PC-9 (cell line): ENCODE data around the gene GGTLC1. TPM values are rescaled to one million over a fixed set of nuclear protein-coding genes. Genes with fewer than 3 reads are reported as not detected.

Experiments used
- BruUV-seq: library from RNA; stranded (reverse); fragments of 400-500 nt; replicated peaks from 2 replicates; lab custom pipeline; 2021; lab: Mats Ljungman, UMichigan
- CTCF ChIA-PET: fragments of 300-600 bp; sonication (Branson Sonifier 250); formaldehyde crosslinking; loops from one replicate; lab custom pipeline; 2022; ENCODE audit warnings: antibody characterized with exemption; lab: Charles Lee
- POLR2A ChIA-PET: fragments of 300-600 bp; sonication (Branson Sonifier 250); formaldehyde crosslinking; loops from one replicate; lab custom pipeline; 2022; ENCODE audit warnings: antibody characterized with exemption; ENCODE audit not compliant: unreplicated experiment; lab: Charles Lee
- DNase-seq, 2 experiments: peaks; one replicate each; pipeline versions ENCODE4 v3.0.0 to v3.0.0-alpha.2; 2015 to 2022; ENCODE audit warnings: mixed read lengths in 1 of 2
- H2AFZ ChIP-seq: fragments of 200-600 bp; sonication (generic); 2 replicates; pipeline ENCODE4 v1.8.1; 2017; ENCODE audit warnings: antibody characterized with exemption
- H3F3A ChIP-seq: fragments of 200-600 bp; sonication (generic); 2 replicates; pipeline ENCODE4 v1.8.1; 2017; ENCODE audit warnings: antibody characterized with exemption, mild to moderate bottlenecking, low read depth; ENCODE audit not compliant: insufficient read depth
- H3K27ac ChIP-seq: fragments of 200-600 bp; sonication (generic); 2 replicates; pipeline ENCODE4 v1.6.1; 2016; ENCODE audit warnings: mixed run types
- H3K27me3 ChIP-seq: fragments of 200-600 bp; sonication (generic); 2 replicates; pipeline ENCODE4 v1.6.1; 2016; ENCODE audit warnings: low read depth, mixed run types; ENCODE audit not compliant: insufficient read depth
- H3K36me3 ChIP-seq: fragments of 200-600 bp; sonication (generic); 2 replicates; pipeline ENCODE4 v1.6.1; 2016; ENCODE audit warnings: low read depth, mixed run types
- H3K4me1 ChIP-seq: fragments of 200-600 bp; sonication (generic); replicated peaks from 2 replicates; pipeline ENCODE4 v1.6.1; 2016; ENCODE audit warnings: mixed run types; ENCODE audit not compliant: insufficient read depth
- H3K4me2 ChIP-seq: fragments of 200-600 bp; sonication (generic); 2 replicates; pipeline ENCODE4 v1.6.1; 2017; ENCODE audit warnings: mixed run types
- H3K4me3 ChIP-seq: fragments of 200-600 bp; sonication (generic); 2 replicates; pipeline ENCODE4 v1.6.1; 2016; ENCODE audit warnings: mixed run types
- H3K79me2 ChIP-seq: fragments of 200-600 bp; sonication (generic); 2 replicates; pipeline ENCODE4 v1.6.1; 2017; ENCODE audit warnings: low read depth, mixed run types
- H3K9me2 ChIP-seq: fragments of 200-600 bp; sonication (generic); 2 replicates; pipeline ENCODE4 v1.8.1; 2017; ENCODE audit warnings: mild to moderate bottlenecking; ENCODE audit not compliant: insufficient read depth
- H3K9me3 ChIP-seq: fragments of 200-600 bp; sonication (generic); 2 replicates; pipeline ENCODE4 v1.8.1; 2016; ENCODE audit warnings: low read depth; ENCODE audit not compliant: insufficient read depth
- H4K20me1 ChIP-seq: fragments of 200-600 bp; sonication (generic); 2 replicates; pipeline ENCODE4 v1.8.1; 2017; ENCODE audit not compliant: insufficient read depth
- EZH2 ChIP-seq: fragments of 200-600 bp; sonication (generic); IDR thresholded peaks from 2 replicates; pipeline ENCODE4 v1.8.0; 2017; ENCODE audit warnings: antibody characterized with exemption, low read depth
- intact Hi-C: fragments of 100-400 bp; cut with micrococcal nuclease; formaldehyde crosslinking; loops from one replicate; pipeline ENCODE4 v1.10.0; 2022; ENCODE audit not compliant: unreplicated experiment
- total RNA-seq: library from RNA; stranded (reverse); gene quantifications from 2 replicates; pipeline ENCODE4 v1.2.3, GENCODE V29; 2021
- TF ChIP-seq, protein P1 (sequence below): fragments of 200-600 bp; sonication (generic); conservative IDR thresholded peaks from 2 replicates; pipeline ENCODE4 v1.6.1; 2017; ENCODE audit warnings: mixed run types, antibody characterized with exemption, mild to moderate bottlenecking, moderate library complexity

GGTLC1 gene
- total RNA-seq, 1 experiment from 2014 or later = 0.63 TPM

DNA sequence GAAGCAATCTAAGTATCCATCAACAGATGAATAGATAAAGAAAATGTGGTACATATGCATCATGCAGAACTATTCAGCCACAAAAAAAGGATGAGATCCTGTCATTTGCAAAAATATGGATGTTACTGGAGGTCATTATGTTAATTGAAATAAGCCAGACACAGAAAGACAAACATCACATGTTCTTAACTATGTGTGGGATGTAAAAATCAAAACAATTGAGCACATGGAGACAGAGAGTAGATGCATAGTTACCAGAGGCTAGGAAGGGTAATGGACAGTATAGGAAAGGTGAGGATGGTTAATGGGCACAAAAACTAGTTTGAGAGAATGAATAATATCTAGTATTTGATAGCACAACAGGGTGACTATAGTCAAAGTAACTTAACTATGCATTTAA lies 26.3 kb downstream of the GGTLC1 start:
- H3K27ac ChIP-seq = no peak overlapping the region
- no TSS peak for BruUV-seq

GRCh38 chr20:23959054-23959453 lies 29.5 kb downstream of the GGTLC1 start:
- TF ChIP-seq EZH2 = no peak
- TF ChIP-seq, protein P1, sequence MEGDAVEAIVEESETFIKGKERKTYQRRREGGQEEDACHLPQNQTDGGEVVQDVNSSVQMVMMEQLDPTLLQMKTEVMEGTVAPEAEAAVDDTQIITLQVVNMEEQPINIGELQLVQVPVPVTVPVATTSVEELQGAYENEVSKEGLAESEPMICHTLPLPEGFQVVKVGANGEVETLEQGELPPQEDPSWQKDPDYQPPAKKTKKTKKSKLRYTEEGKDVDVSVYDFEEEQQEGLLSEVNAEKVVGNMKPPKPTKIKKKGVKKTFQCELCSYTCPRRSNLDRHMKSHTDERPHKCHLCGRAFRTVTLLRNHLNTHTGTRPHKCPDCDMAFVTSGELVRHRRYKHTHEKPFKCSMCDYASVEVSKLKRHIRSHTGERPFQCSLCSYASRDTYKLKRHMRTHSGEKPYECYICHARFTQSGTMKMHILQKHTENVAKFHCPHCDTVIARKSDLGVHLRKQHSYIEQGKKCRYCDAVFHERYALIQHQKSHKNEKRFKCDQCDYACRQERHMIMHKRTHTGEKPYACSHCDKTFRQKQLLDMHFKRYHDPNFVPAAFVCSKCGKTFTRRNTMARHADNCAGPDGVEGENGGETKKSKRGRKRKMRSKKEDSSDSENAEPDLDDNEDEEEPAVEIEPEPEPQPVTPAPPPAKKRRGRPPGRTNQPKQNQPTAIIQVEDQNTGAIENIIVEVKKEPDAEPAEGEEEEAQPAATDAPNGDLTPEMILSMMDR = no peak
- BruUV-seq = no TSS peak
- H3K27me3 ChIP-seq = no peaks in the 10 kb centered on the region
- CTCF ChIA-PET = no interaction called here
- no peak overlapping the region for H3K4me2 ChIP-seq
- POLR2A ChIA-PET = no interaction called here
- H3K4me1 ChIP-seq = no peaks in the 10 kb centered on the region
- no peaks in the 10 kb centered on the region for H4K20me1 ChIP-seq
- H3K36me3 ChIP-seq = no peaks in the 10 kb centered on the region
- no peaks in the 10 kb centered on the region; the same call in 1 of the 2 replicates for H3K9me2 ChIP-seq
- H3K9me3 ChIP-seq = peaks cover 16% of the 10 kb centered on the region; the same call in 1 of the 2 replicates
- H3F3A ChIP-seq = no peaks in the 10 kb centered on the region
- DNase-seq = no peak
- H2AFZ ChIP-seq = no peak overlapping the region
- H3K4me3 ChIP-seq = no peak overlapping the region
- intact Hi-C loops = no loop called here
- H3K27ac ChIP-seq = no peak overlapping the region
- no peaks in the 10 kb centered on the region for H3K79me2 ChIP-seq

More for the DNA sequence above, 26.3 kb downstream of the GGTLC1 start:
- CTCF ChIA-PET = no interaction called here
- Histone ChIP-seq H3K4me1 (no peaks in the 10 kb centered on the region), H3K79me2 (no peaks in the 10 kb centered on the region), H3K36me3 (no peaks in the 10 kb centered on the region), H3K9me3 (peaks cover 16% of the 10 kb centered on the region; the same call in 1 of the 2 replicates), H3K9me2 (no peaks in the 10 kb centered on the region; the same call in 1 of the 2 replicates), H3K4me3 (no peak overlapping the region), H3K4me2 (no peak overlapping the region), H2AFZ (no peak overlapping the region), H3F3A (no peaks in the 10 kb centered on the region), H3K27me3 (no peaks in the 10 kb centered on the region), H4K20me1 (no peaks in the 10 kb centered on the region)
- intact Hi-C loops = no loop called here
- TF ChIP-seq, protein P1 = no peak
- no peak for TF ChIP-seq EZH2
- DNase-seq = no peak
- POLR2A ChIA-PET = no interaction called here

DNA sequence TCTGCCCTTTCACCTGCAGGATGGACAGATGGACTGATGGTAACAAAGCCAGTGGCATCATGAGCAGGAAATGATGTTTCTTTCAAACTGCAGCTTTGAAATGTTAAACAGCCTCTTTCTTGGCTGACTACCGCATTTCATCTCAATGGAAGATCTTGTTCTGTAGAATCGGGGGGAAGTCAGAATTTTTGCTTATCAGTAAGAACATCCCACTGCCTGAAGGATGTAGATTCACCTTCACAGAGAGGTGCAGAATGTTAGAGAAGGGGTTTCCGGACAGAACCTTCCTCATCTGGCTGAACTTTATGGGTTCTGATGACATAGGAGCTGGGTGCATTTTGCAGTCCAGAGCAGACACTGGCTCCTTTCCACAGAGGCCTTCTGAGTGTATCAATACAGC lies 32.7 kb downstream of the GGTLC1 start:
- no peak overlapping the region for H3K27ac ChIP-seq
- no peaks in the 10 kb centered on the region for H3F3A ChIP-seq
- intact Hi-C loops = no loop called here
- no peak for DNase-seq
- TF ChIP-seq, protein P1 = no peak
- no peak for TF ChIP-seq EZH2
- H3K9me2 ChIP-seq = peaks cover 4% of the 10 kb centered on the region; the same call in 1 of the 2 replicates
- H3K4me2 ChIP-seq = no peak overlapping the region
- no TSS peak for BruUV-seq
- no peaks in the 10 kb centered on the region for H3K9me3 ChIP-seq
- no peak overlapping the region for H3K4me3 ChIP-seq
- no peaks in the 10 kb centered on the region for H3K27me3 ChIP-seq
- H3K36me3 ChIP-seq = no peaks in the 10 kb centered on the region
- H3K4me1 ChIP-seq = no peaks in the 10 kb centered on the region
- ChIA-PET CTCF (no interaction called here), POLR2A (no interaction called here)
- H3K79me2 ChIP-seq = no peaks in the 10 kb centered on the region
- H4K20me1 ChIP-seq = no peaks in the 10 kb centered on the region
- H2AFZ ChIP-seq = no peak overlapping the region
